NCI-H524 treated with DMSO at 0.1 percent for 48 hours (cell line): ENCODE data around the gene GALNTL6.
"Not testable (repeated sequence)": the region's sequence is repeated elsewhere in the genome, so short reads cannot be mapped to it uniquely, and the experiment has no call there.

Experiments
- DNase-seq: peaks from one replicate; lab custom pipeline; 2025; lab: John Stamatoyannopoulos, UW

GALNTL6 gene

DNA sequence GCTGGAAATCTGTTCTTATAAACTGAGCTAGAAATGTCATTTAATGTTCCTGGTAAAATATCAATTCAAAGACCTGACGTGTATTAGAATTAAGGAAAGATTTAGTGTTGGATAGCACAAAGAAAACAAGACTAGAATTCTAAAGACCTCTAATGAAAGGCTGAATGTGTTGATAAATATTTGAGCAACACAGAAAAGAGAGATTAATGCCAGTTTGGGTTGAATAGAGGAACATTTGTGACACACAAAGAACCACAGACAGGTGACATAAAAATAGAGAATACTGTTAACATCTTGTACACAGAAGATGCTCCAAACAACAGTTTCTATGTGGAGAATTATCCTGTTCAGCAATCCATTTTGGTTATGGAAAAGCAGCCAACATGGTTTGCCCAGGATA lies 1133.3 kb downstream of the GALNTL6 start:
- DNase-seq = no peak

GRCh38 chr4:172947594-172947993 lies 1134.4 kb downstream of the GALNTL6 start:
- no peak for DNase-seq

- no peak for DNase-seq
Observed at GRCh38 chr4:172950990-172951389, 1137.8 kb downstream of the GALNTL6 start.

- no peak for DNase-seq
Observed at GRCh38 chr4:172951679-172952451, 1138.7 kb downstream of the GALNTL6 start.

DNA sequence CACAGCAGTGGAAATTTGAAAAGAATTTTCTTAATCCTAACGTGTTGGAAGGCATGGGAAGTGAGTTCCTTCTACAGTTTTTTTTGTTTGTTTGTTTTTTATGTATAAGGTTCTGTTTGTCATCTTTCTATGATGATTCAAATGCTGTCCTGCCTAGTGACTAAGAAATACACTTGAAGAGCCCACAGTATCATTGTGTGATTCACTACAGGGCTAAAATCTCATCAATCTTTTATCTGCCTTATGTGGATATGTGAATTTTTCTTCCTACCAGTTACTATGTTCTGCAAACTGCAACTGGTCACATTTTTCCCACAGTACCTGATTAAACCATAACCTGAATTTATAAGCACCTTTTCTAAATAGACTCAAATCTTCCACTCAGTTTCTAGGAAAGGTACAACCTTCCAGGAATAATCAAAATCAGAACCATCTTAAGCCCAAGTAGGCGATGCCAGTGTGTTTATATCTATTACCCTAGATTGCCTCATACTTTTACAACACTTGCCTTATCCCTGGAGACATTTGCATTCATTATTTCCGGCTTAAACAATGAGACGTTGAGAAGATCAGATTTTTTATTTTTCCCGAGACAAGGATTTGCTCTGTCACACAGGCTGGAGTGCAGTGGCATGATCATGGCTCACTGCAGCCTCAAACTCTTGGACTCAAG lies 1140.8 kb downstream of the GALNTL6 start:
- DNase-seq = no peak

DNA sequence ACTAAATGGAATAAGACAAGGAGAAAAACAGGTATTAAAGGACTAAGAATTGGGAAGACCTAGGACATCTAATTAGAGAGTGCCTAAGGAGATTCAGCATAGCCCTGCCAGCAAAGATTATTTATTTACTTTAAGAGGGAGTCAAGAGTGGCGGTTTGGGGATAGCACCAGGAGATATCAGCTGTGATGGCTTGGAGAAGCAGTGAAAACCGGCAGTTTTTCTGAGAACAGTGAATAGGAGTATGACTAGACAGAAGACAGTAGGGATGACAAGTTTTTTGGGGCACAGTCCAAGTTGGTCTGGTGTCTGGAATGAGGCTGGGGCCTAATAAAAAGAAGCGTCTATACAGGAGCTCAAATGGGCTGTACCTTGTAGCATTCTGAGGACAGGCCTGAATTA lies 1143.1 kb downstream of the GALNTL6 start:
- not testable (repeated sequence) for DNase-seq

DNA sequence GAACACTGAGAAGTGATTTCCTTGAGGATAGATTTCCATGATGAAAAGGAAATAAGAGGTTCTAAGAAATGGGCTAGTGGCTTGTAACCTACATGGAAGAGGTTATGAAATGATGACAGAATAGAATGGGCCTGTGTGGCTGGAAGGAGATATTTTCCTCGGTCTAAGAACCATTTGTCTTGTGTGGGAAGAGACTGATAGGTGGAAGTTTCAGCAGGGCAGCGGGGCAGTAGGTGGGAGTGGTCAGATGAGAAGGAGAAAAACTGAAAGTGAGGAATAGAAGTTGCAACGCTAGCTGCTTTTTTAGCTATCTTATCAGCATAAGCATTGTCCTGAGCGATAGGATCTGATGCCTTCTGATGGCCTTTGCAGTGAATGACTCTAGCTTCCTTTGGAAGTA lies 1144.0 kb downstream of the GALNTL6 start:
- DNase-seq = no peak

- DNase-seq = no peak
Observed at GRCh38 chr4:172962564-172963353, 1149.6 kb downstream of the GALNTL6 start.

DNA sequence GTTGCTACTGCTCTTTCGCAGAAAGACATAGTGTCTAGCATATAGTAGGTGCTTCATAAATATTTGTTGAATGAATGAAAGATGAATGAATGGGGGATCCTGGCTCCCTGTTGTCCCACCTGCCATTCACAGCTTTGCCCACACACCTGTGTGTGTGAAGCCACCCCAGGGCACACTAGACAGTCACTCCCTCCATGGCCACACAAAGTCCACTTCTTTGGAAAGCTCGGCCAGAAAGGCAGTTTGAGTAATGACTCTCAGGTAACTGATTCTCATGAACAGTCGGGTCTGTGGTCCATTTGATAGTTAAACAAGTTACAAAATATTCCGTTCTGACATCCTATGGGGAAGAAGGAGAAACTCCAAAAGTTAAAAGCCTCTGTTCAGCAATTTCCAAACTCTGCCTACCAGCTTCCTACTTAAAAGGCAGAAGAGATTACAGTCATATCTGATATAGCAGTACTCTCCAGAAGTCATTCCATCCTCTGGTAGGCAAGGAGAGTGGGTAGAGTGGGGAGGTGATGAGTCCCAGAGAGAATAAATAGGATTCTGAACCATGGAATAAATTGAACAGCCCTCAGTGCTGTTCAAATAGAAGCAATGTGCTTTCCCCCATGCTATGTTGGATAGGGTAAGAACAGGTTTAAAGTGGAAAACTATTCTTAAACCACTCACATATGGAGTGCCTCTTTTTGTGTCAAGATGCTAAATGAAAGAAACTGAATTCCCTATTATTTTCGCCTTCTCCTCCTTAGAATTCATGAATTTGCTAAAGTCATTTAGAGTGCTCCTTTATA lies 1150.5 kb downstream of the GALNTL6 start:
- DNase-seq = no peak

GRCh38 chr4:172970189-172970588 lies 1157.0 kb downstream of the GALNTL6 start:
- DNase-seq = not testable (repeated sequence)

DNA sequence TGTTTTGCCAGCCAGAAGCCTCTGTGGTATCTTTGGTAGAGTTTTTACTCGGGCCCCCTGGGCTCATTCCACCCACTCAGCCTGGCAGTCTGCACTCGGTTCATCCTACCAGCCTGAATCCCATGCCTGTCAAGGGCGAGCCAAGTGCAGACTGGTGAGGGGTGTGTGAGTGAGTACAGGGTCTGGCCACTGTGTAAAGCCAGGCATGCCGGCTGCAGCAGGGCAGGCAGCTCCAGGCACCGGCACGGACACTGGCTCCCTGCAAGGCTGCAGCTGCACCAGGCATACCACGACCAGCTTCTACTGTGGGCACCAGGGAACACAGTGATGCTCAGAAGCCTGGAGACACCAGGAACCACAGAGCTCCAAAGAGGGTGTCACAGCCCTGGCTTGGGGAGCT lies 1161.4 kb downstream of the GALNTL6 start:
- DNase-seq = no peak

DNA sequence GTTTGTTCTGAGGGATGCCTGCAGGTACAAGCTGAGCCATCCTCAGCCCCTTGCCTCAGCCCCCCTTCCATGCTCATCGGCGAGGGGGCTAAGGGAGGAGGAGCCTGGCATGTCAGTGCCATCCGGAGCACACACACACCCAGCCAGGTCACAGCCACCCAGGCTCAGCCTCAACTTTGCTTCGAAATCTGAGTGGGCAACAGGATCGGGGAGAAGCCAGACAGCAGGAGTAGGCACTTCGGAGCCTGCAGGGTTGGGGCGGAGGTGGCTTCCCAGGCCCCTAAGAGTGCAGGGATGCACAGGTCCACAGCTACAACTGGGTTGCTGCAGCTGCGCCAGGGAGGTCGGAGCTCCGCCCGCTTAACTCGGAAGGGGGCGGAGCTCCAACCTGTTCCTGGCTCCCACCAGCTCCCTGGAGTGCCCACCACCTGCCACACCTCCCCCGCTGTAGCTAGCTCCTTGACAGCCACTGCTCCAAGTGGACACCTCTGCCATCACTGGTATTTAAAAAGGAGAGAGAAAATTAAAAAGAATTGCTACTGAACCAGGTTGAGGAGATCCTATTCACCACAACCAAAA lies 1162.5 kb downstream of the GALNTL6 start:
- no peak for DNase-seq

DNA sequence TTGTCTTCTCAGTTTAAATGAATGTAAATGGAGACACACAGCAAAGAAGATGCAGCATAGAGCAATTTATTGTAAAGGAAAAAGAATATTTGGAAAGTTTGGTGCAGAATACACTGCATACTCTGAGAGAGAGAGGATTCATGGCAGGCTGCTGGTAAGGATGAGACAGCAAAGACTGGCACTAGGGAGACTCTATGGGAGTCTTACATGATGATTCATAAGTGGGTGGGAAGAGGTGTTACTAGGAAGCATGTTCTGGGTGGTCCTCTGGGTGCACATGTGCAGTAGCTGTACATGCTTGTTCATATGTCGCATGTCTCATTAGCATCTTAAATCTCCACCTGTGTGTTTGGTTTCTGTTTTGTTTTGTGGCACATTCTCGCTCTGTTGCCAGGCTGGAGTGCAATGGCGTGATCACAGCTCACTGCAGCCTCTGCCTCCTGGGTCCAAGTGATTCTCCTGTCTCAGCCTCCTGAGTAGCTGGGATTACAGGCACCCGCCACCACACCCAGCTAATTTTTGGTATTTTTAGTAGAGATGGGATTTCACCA lies 1164.4 kb downstream of the GALNTL6 start:
- not testable (repeated sequence) for DNase-seq

- no peak for DNase-seq
Observed at GRCh38 chr4:172978848-172979247, 1165.6 kb downstream of the GALNTL6 start.

DNA sequence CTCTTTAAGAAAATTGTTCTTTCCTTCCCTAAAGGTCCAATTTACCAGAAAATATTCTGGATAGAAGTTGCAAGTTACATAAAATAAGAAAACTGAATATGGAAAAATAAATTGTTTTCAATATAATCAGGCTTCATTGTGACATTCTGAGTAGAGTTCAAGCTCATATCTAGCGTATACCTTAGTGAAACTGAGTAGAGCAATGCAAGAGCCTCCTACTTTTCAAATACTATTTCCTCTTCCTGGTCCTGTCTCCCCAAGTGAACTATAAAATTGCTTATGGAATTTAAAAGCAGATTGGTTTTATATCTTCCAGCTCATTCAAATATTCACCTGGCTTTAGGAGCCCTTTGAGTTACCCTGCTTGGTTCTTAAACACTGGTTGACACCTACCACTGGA lies 1166.1 kb downstream of the GALNTL6 start:
- no peak for DNase-seq

- no peak for DNase-seq
Observed at GRCh38 chr4:172980219-172980618, 1167.0 kb downstream of the GALNTL6 start.

DNA sequence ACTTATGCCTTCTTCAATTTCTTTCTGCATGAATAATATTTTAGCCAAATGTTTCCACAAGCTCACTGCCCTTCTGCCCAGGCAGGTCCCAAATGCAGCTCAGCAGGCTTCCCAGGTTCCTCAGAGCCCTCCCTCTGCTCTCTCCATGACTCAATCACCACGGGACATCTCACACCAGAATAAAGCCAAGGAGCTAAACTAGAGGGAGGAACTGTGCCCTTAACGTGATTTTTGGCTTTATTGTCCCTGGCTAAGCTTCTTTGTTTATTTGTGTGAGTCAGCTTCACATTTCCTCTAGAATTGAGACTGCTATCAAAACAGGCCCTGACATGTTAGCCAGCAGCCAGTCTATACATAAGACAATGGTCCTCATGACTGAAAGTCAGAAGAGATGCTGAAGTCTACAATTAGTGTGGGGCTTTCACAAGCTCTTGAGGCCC lies 1169.0 kb downstream of the GALNTL6 start:
- no peak for DNase-seq

DNA sequence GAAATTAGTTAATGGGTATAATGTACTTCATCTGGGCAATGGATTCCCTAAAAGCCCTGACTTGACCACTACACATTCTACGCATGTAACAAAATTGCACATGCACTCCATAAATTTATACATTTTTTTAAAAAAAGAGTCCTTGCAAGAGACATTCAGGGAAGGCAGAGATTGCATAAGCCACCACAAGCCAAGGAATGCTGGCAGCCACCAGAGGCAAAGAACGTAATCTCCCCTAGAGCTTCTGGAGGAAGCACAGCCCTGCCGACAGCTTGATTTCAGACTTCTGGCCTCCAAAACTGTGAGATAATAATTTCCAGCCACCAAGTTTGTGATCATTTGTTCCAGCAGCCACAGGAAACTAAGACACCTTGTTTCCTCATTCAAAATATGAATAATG lies 1169.8 kb downstream of the GALNTL6 start:
- DNase-seq = no peak

DNA sequence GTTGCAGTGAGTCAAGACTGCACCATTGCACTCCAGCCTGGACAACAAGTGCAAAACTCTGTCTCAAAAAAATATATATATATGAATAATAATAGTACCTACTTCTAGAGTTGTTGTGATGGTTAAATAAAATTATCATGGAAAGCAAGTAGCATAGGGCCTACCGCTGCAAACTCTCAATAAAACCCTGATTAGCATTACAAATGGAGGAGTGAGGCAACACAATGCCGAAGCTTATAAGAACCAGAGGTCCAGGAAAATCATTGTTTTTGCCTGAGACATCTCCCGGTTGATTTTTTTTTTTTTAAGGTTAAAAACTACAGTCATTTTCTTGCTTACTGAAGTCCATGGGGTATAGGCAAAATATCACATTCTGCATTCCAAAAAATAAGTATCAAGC lies 1170.4 kb downstream of the GALNTL6 start:
- DNase-seq = no peak

- no peak for DNase-seq
Observed at GRCh38 chr4:172985552-172985951, 1172.3 kb downstream of the GALNTL6 start.

DNA sequence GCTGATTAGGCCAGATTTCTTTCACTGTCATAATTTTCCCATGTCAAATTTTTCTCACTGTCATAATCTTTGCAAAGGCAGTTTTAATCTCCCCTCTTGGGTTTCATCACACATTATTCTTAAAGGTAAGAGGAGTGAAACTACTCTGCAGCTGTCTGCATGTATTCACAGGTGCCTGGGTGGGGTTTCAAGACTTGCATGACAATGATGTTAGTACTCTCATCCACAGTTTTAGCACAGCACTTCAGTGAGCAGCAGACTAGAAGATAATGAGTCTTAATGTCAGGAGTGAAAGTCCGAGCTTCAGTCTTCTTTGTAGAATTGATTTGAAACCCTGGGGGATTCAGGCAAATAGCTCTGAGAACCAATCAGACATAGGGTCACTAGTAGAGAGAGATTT lies 1172.9 kb downstream of the GALNTL6 start:
- DNase-seq = no peak
